Measurements from ENCODE around the gene B4GALT7.
A peak's percentile ranks its signal among the peaks of the same experiment; 100 is the strongest.

GRCh38 chr5:177592010-177592834 is 7.7 kb upstream of the B4GALT7 start, which contains the start of gene TMED9:
- TF ChIP-seq, protein P1, sequence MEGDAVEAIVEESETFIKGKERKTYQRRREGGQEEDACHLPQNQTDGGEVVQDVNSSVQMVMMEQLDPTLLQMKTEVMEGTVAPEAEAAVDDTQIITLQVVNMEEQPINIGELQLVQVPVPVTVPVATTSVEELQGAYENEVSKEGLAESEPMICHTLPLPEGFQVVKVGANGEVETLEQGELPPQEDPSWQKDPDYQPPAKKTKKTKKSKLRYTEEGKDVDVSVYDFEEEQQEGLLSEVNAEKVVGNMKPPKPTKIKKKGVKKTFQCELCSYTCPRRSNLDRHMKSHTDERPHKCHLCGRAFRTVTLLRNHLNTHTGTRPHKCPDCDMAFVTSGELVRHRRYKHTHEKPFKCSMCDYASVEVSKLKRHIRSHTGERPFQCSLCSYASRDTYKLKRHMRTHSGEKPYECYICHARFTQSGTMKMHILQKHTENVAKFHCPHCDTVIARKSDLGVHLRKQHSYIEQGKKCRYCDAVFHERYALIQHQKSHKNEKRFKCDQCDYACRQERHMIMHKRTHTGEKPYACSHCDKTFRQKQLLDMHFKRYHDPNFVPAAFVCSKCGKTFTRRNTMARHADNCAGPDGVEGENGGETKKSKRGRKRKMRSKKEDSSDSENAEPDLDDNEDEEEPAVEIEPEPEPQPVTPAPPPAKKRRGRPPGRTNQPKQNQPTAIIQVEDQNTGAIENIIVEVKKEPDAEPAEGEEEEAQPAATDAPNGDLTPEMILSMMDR (IDR thresholded peaks at IDR 0.05; ENCODE audit: low read depth, low read length, missing input control) = peak; percentile 11
- TF ChIP-seq, protein P2, sequence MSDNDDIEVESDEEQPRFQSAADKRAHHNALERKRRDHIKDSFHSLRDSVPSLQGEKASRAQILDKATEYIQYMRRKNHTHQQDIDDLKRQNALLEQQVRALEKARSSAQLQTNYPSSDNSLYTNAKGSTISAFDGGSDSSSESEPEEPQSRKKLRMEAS (IDR thresholded peaks at IDR 0.05) = no peak
- TF ChIP-seq RAD21 (IDR thresholded peaks at IDR 0.05) = no peak
- TF ChIP-seq JUND (IDR thresholded peaks at IDR 0.05) = no peak
- TF ChIP-seq FOXA1 (IDR thresholded peaks at IDR 0.05) = no peak
- peak; percentile 20 to 72 for TF ChIP-seq EGR1 (IDR thresholded peaks at IDR 0.05; ENCODE audit: low read depth in 2 of 2)
- TF ChIP-seq, protein P3, sequence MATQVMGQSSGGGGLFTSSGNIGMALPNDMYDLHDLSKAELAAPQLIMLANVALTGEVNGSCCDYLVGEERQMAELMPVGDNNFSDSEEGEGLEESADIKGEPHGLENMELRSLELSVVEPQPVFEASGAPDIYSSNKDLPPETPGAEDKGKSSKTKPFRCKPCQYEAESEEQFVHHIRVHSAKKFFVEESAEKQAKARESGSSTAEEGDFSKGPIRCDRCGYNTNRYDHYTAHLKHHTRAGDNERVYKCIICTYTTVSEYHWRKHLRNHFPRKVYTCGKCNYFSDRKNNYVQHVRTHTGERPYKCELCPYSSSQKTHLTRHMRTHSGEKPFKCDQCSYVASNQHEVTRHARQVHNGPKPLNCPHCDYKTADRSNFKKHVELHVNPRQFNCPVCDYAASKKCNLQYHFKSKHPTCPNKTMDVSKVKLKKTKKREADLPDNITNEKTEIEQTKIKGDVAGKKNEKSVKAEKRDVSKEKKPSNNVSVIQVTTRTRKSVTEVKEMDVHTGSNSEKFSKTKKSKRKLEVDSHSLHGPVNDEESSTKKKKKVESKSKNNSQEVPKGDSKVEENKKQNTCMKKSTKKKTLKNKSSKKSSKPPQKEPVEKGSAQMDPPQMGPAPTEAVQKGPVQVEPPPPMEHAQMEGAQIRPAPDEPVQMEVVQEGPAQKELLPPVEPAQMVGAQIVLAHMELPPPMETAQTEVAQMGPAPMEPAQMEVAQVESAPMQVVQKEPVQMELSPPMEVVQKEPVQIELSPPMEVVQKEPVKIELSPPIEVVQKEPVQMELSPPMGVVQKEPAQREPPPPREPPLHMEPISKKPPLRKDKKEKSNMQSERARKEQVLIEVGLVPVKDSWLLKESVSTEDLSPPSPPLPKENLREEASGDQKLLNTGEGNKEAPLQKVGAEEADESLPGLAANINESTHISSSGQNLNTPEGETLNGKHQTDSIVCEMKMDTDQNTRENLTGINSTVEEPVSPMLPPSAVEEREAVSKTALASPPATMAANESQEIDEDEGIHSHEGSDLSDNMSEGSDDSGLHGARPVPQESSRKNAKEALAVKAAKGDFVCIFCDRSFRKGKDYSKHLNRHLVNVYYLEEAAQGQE (IDR thresholded peaks at IDR 0.05) = no peak
- TF ChIP-seq GABPA (IDR thresholded peaks at IDR 0.05 in 1 of 2, conservative IDR thresholded peaks at IDR 0.05 in 1 of 2) = peak in 1 of 2 donors; percentile 47
- peak; percentile 40 for TF ChIP-seq TAF1 (conservative IDR thresholded peaks at IDR 0.05)
- peak; percentile 91 for TF ChIP-seq YY1 (IDR thresholded peaks at IDR 0.05)

All from liver (tissue), 3 donors.